HG02759 (cell line): ENCODE results near the gene SELENOW.
"Not testable (repeated sequence)": the region's sequence is repeated elsewhere in the genome, so short reads cannot be mapped to it uniquely, and the experiment has no call there.

Experiments used
- ATAC-seq: cut with Tn5 transposase; IDR thresholded peaks from one replicate; pipeline ENCODE4 v1.9.1; 2021; ENCODE audit warnings: mild to moderate bottlenecking, moderate library complexity; ENCODE audit not compliant: unreplicated experiment

SELENOW gene

GRCh38 chr19:47781590-47782262 is 3.2 kb downstream of the SELENOW start:
- ATAC-seq, result no peak

- no peak for ATAC-seq
These were observed 8.1 kb downstream of the SELENOW start for GRCh38 chr19:47786566-47786965.

- not testable (repeated sequence) for ATAC-seq
These were observed 8.8 kb downstream of the SELENOW start for GRCh38 chr19:47787307-47787706.

GRCh38 chr19:47789811-47790210 is 11.3 kb downstream of the SELENOW start:
- not testable (repeated sequence) for ATAC-seq

GRCh38 chr19:47790398-47790814 is 11.9 kb downstream of the SELENOW start:
- ATAC-seq, result no peak

- ATAC-seq, result no peak
These were observed 14.1 kb downstream of the SELENOW start for GRCh38 chr19:47792616-47793015.

GRCh38 chr19:47794526-47794925 is 16.0 kb downstream of the SELENOW start:
- ATAC-seq, result no peak

- ATAC-seq, result no peak
These were observed 18.3 kb downstream of the SELENOW start for GRCh38 chr19:47796785-47797184.

- ATAC-seq, result no peak
These were observed 19.7 kb downstream of the SELENOW start for GRCh38 chr19:47797996-47798903.

- ATAC-seq, result no peak
These were observed 20.4 kb downstream of the SELENOW start for GRCh38 chr19:47798904-47799266.

GRCh38 chr19:47801270-47801669 is 22.8 kb downstream of the SELENOW start:
- ATAC-seq, result no peak

GRCh38 chr19:47802521-47803043 is 24.1 kb downstream of the SELENOW start:
- ATAC-seq, result no peak

GRCh38 chr19:47803148-47803547 is 24.6 kb downstream of the SELENOW start:
- not testable (repeated sequence) for ATAC-seq

GRCh38 chr19:47803671-47804070 is 25.2 kb downstream of the SELENOW start:
- not testable (repeated sequence) for ATAC-seq

- not testable (repeated sequence) for ATAC-seq
These were observed 25.9 kb downstream of the SELENOW start, which contains the start of gene TPRX1 for GRCh38 chr19:47804451-47804850. Gene TPRX1, minus strand, starts transcription at chr19:47804551. Its CDS starts 12 bp downstream, at chr19:47804539.

GRCh38 chr19:47805313-47805712 is 26.8 kb downstream of the SELENOW start:
- ATAC-seq, result no peak

GRCh38 chr19:47806435-47806834 is 27.9 kb downstream of the SELENOW start:
- ATAC-seq, result no peak

- ATAC-seq, result peak; percentile 47
These were observed 34.9 kb downstream of the SELENOW start for GRCh38 chr19:47813304-47813994.

- no peak for ATAC-seq
These were observed 35.5 kb downstream of the SELENOW start for GRCh38 chr19:47813995-47814328.

GRCh38 chr19:47816270-47816669 is 37.8 kb downstream of the SELENOW start:
- not testable (repeated sequence) for ATAC-seq

- not testable (repeated sequence) for ATAC-seq
These were observed 39.7 kb downstream of the SELENOW start for GRCh38 chr19:47818221-47818620.
